T-helper 2 cell treated with Interferon-gamma antibody and Interleukin-4, amounts not matched to agents 100 ng/mL and 5 ng/mL, for 36 hours (primary cell): ENCODE measurements around the gene STUM. TPM values are rescaled to one million over a fixed set of nuclear protein-coding genes. Genes with fewer than 3 reads are reported as not detected.

Source experiments
- intact Hi-C: fragments of 100-400 bp; cut with micrococcal nuclease; formaldehyde crosslinking; loops from one replicate; pipeline ENCODE4 v1.15.1; 2023
- total RNA-seq: library from RNA; stranded (reverse); gene quantifications from 2 replicates; pipeline ENCODE4 v1.2.3, GENCODE V29; 2022

The STUM gene
- total RNA-seq, 1 donor from 2014 or later = not detected

DNA sequence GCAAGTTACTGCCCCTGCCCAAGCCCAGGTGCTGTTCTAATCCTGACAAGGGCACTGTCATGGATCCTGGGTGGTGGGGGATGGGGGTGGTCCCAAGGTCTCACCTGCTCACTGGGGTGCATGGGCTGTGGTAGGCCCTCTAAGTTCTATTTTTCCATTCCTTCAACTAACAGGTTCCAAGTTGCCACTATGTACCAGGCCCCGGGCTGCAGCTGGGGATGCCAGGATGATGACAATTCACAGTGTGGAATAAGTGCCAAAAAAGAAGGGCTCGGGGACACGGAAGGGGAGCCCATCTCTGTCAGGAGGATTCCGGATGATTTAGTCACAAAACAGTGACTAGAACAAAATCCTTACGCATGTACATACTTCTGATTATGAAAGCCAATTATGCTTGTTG is 76.0 kb downstream of the STUM start:
- intact Hi-C loops = no loop called here

DNA sequence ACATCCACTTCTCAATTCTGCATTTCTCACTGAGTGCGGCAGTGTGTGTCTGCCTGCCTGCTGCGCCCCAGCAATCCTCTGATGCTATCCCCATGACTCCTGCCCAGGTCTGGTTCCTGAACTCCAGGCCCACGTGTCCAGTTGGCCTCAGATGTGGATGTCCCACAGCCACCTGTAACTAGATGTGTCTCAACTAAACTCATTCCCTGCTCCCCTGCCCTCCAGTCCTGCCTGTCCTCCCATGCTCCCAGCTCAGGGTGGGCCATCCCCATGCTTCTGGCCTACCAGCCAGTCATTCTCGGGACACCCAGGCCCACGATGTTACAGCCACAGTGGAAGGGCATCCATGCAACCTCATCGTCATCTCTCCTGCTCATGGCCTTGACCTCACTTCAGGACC is 76.8 kb downstream of the STUM start:
- intact Hi-C loops = no loop called here

- intact Hi-C loops = loop anchor here (1.0 kb wide), 2 partner anchors 202 to 314 kb away; partner anchors contain the start of gene COQ8A
Observed at GRCh38 chr1:226625832-226626576, 77.4 kb downstream of the STUM start.

DNA sequence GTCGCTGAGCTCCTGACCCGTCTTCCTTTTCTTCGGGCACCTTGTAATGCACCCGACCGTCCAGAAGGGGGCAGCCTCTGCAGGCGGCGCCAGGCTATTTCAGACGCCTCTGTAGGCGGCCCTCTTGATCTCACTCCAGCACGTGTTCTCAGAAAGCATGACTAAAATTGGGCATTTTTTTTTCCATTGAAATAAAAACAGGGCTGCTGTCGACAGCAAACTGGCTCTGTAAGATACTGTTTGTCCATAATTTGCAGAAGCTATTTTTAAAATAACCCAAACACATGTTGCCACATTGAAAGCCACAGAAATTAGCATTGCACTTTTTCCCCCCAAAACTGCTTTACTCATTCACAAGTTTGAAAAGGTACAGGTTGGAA is 78.0 kb downstream of the STUM start:
- intact Hi-C loops = loop anchor here (1.0 kb wide), 2 partner anchors 202 to 314 kb away; partner anchors contain the start of gene COQ8A

- intact Hi-C loops = no loop called here
Observed at GRCh38 chr1:226627050-226627755, 78.6 kb downstream of the STUM start.

DNA sequence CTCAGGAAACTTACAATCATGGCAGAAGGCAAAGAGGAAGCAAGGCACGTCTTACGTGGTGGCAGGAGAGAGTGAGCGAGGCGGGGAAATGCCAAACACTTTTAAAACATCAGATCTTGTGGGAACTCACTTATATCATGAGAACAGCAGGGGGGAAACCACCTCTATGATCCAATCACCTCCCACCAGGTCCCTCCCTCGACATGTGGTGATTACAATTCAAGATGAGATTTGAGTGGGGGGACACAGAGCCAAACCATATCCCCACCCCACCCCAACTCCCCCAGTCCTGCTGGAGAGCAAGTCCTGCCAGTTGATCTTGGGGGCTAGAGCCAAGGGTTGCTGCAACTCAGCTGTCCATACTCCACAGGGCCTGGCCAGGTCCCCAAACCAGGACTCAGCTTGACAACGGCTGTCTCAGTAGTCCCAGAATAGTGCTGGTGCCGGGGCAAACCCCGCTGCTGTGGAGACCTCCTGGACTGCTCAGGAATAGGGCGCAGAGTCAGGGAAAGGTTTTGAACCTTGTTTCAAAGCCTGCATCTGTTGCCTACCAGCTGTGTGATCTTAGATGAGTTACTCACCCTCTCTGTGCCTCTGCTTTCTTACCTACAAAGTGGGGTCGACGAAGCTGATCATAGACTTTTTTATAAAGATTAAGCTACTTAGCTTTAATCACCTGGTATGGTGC is 79.5 kb downstream of the STUM start:
- intact Hi-C loops = no loop called here

GRCh38 chr1:226628612-226629155 is 80.1 kb downstream of the STUM start:
- intact Hi-C loops = no loop called here

GRCh38 chr1:226629210-226629895 is 80.8 kb downstream of the STUM start:
- intact Hi-C loops = no loop called here

DNA sequence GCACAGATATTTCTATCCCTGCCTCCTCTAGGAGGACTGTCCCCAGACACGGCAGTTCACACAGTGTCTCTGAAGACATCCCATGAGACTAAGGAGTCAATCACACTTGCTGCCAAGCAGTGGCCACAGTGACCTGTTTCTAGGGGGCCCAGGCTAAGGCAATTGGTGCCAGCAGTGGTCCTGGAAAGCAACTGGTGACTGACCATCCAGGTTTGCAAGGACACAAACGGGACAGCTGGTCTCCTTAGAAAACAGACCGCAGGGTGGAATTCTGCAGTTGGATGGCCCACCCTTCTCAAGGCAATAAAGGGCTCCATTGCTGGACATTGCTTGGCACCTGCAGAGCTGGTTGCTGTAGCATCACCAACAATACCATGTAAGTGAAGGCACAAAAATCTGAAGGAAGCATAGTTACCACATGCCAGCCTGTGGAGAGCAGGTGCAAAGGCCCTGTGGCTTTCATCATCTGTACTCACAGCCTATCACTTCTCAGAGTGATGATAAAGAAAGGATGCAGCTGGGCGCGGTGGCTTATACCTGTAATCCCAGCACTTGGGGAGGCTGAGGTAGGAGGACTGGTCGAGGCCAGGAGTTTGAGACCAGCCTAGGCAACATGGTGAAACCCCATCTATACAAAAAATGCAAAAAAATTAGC is 81.5 kb downstream of the STUM start:
- intact Hi-C loops = loop anchor here (5.0 to 10.0 kb wide), 2 partner anchors 252 to 1135 kb away; no protein-coding TSS in a partner anchor

GRCh38 chr1:226630592-226630991 is 82.0 kb downstream of the STUM start:
- intact Hi-C loops = loop anchor here (5.0 to 10.0 kb wide), 2 partner anchors 252 to 1134 kb away; no protein-coding TSS in a partner anchor

GRCh38 chr1:226631229-226632000 is 82.9 kb downstream of the STUM start:
- intact Hi-C loops = loop anchor here (5.0 to 10.0 kb wide), 2 partner anchors 251 to 1133 kb away; no protein-coding TSS in a partner anchor

DNA sequence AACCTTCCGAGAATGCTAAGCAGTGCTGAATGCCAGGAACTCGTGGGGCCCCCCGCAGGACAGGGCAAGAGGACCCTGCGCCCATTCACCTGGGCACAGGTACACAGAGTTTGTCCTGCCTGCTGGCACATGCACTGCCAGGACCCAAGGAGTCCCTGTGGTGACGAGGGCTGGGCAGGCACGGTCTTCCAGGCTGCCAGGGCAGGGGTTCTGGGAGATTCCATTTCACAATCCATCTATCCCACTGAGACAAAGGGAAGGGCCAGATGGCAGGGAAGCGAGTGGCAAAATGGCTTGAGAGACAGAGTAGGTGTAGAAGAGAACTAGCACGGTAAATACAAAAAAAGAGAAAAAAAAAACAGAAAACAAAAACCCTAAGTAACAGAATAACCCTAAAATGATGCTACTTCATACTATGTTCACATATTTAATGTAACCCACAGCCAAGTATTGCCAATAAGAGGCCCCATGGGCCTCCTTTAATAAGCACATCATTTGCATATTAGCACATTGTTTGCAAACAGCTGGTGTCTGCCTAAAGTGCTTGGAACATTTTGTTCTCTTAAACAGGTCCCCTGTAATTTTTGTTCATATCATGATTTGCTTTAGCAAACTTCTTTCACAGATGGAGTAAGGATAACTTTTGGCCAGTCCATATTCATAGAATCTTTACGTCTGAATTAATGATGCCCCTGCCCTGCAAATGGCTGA is 83.8 kb downstream of the STUM start:
- intact Hi-C loops = loop anchor here (5.0 to 10.0 kb wide), 2 partner anchors 250 to 1132 kb away; no protein-coding TSS in a partner anchor

DNA sequence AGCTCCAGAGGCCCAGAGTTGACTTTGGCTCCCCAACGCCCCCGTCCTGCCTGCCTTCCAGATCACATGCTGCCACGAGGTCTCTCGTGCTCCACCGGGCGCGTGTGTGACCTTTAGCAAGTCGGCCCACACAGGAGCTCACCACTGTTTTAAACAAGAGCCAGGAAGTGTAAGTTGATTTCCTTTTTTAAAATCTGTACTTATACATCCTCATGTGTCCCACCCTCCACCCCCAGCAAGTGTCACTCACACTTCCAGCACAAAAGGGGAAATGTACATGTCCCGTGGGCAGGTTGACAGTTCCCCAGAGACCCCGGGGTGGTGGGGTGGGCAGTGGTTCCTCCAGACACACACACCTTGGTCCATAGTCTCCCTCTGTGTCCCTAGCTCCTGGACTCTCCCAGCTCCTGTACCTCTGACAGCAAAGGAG is 84.4 kb downstream of the STUM start:
- intact Hi-C loops = loop anchor here (5.0 to 10.0 kb wide), 2 partner anchors 249 to 1132 kb away; no protein-coding TSS in a partner anchor

GRCh38 chr1:226633541-226634165 is 85.1 kb downstream of the STUM start:
- intact Hi-C loops = loop anchor here (1.0 to 10.0 kb wide), 5 partner anchors 41 to 1131 kb away; partner anchors contain the start of gene ITPKB

- intact Hi-C loops = loop anchor here (1.0 to 10.0 kb wide), 5 partner anchors 41 to 1131 kb away; partner anchors contain the start of gene ITPKB
Observed at GRCh38 chr1:226634166-226634588, 85.6 kb downstream of the STUM start.

GRCh38 chr1:226634611-226635246 is 86.2 kb downstream of the STUM start:
- intact Hi-C loops = loop anchor here (1.0 to 10.0 kb wide), 7 partner anchors 9 to 1130 kb away; partner anchors contain the start of gene ITPKB

GRCh38 chr1:226635456-226635941 is 86.9 kb downstream of the STUM start:
- intact Hi-C loops = loop anchor here (1.0 to 10.0 kb wide), 5 partner anchors 8 to 1129 kb away; partner anchors contain the start of gene ITPKB
